ENCODE data around the gene DNAH8. TPM values are rescaled to one million over a fixed set of nuclear protein-coding genes. Genes with fewer than 3 reads are reported as not detected.

DNAH8 gene
- total RNA-seq, 2 experiments from 2014 or later, result 0.03 TPM; not detected in 1

DNA sequence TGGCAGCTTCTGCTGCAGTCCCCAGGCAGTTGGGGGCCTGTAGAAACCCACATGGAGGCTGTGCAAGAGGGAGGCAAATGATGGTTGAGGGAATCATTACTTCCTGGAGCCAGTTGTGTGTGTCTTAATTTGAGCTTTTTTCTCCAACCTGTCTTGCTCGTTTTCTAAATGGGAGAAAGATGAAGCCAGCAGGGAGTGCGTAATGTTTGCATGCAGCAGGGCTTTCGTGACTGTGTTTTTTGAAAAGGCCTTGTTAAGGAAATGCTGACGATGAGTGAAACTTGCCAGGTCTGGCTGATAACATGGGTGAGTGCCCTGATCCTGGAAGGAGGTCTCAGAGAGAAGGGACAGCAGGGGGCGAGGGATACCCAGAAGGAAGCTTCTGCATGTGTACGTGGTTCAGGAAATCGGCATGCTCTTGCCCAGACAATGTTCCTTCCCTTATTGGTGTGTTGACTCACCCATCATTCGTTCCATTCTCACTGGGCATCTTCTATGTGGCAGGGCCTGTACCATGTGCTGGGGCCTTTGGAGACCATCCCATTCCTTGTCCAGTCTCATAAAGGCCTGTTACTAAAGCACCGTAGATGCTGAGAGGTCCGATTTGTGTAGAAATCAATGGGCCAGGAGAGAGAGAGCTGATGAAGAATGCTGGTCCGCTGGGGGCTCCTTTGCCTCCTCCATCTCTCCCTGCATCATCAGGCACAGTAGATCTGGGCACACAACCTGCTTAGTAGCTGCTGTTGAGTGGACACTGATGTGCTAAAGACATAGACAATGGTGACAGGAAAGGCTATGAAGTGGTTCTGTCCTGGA lies 360.9 kb downstream of the DNAH8 start:
- H3K27me3 Mint-ChIP-seq, result no peaks in the 10 kb centered on the region
- Histone ChIP-seq H3K27ac (ENCODE audit: low read depth in 1 of 2, low read length in 2 of 2) (no peak overlapping the region), H3K27me3 (ENCODE audit: control insufficient read depth in 1 of 2, insufficient read depth in 2 of 2, low read length in 2 of 2) (no peaks in the 10 kb centered on the region), H3K36me3 (ENCODE audit: insufficient read depth, low read length) (no peaks in the 10 kb centered on the region), H3K9me3 (ENCODE audit: control insufficient read depth in 1 of 2, insufficient read depth in 1 of 2, low read length in 2 of 2) (no peaks in the 10 kb centered on the region), H3K4me1 (ENCODE audit: insufficient read depth, low read length) (no peaks in the 10 kb centered on the region), H3K4me3 (ENCODE audit: low read length) (no peak overlapping the region)
- ChIA-PET CTCF (no interaction called here), POLR2A (no interaction called here)
- DNase-seq, result no peak
- H3K27ac Mint-ChIP-seq, result no peak overlapping the region
- TF ChIP-seq, protein P1, sequence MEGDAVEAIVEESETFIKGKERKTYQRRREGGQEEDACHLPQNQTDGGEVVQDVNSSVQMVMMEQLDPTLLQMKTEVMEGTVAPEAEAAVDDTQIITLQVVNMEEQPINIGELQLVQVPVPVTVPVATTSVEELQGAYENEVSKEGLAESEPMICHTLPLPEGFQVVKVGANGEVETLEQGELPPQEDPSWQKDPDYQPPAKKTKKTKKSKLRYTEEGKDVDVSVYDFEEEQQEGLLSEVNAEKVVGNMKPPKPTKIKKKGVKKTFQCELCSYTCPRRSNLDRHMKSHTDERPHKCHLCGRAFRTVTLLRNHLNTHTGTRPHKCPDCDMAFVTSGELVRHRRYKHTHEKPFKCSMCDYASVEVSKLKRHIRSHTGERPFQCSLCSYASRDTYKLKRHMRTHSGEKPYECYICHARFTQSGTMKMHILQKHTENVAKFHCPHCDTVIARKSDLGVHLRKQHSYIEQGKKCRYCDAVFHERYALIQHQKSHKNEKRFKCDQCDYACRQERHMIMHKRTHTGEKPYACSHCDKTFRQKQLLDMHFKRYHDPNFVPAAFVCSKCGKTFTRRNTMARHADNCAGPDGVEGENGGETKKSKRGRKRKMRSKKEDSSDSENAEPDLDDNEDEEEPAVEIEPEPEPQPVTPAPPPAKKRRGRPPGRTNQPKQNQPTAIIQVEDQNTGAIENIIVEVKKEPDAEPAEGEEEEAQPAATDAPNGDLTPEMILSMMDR (IDR thresholded peaks at IDR 0.05), result no peak
- no peak for ATAC-seq (ENCODE audit: poor library complexity)
- no peaks in the 10 kb centered on the region for H3K9me3 Mint-ChIP-seq
- no peaks in the 10 kb centered on the region for H3K36me3 Mint-ChIP-seq (ENCODE audit: low read depth)
- H3K4me1 Mint-ChIP-seq (ENCODE audit: low read depth), result no peaks in the 10 kb centered on the region
- no peak overlapping the region for H3K4me3 Mint-ChIP-seq
- intact Hi-C loops (cut with DNase I, micrococcal nuclease), result no loop called here

DNA sequence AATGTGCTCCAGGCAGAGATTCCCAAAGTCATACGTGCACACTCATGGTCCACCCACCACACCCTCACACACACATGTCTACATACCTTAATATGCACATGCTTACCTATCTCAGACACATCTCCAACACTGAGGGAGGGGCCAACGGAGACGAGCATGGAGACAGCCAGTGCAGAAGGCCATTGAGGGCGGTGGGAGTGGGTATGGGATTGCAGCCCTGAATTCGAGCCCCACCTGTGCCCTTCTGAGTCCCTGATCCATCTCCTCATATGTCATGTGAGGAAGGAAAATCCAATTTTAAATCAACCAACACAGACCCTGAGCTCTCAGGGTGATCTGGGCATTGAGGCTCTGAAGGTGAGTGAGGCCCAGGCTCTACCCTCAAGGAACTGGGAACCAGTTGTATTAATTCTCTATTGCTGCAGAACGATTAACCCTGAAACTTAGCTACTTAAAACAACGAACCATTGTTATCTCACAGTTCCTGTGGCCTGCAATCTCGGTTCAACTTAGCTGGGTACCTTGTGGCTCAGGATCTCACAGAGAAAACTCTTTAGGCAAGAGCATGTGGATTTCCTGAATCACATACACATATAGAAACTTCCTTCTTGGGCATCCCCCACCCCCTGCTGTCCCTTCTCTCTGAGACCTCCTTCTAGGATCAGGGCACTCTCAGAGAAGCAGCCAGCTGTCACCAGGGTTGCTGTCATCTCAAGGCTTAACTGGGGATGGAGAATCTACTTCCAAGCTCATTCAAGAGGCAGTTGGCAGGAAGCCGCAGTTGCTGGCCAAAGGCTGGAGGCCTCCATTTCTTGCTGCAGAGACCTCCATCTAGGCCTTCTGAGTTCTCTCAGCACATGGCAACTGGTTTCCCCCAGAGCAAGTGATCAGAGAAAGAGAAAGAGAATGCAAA lies 361.8 kb downstream of the DNAH8 start:
- no peak for ATAC-seq (ENCODE audit: poor library complexity)
- Mint-ChIP-seq H3K27me3 (no peaks in the 10 kb centered on the region), H3K9me3 (no peaks in the 10 kb centered on the region), H3K36me3 (ENCODE audit: low read depth) (no peaks in the 10 kb centered on the region), H3K27ac (no peak overlapping the region), H3K4me1 (ENCODE audit: low read depth) (no peaks in the 10 kb centered on the region), H3K4me3 (no peak overlapping the region)
- Histone ChIP-seq H3K9me3 (ENCODE audit: control insufficient read depth in 1 of 2, insufficient read depth in 1 of 2, low read length in 2 of 2) (no peaks in the 10 kb centered on the region), H3K4me3 (ENCODE audit: low read length) (no peak overlapping the region), H3K36me3 (ENCODE audit: insufficient read depth, low read length) (no peaks in the 10 kb centered on the region), H3K27ac (ENCODE audit: low read depth in 1 of 2, low read length in 2 of 2) (no peak overlapping the region), H3K4me1 (ENCODE audit: insufficient read depth, low read length) (no peaks in the 10 kb centered on the region), H3K27me3 (ENCODE audit: control insufficient read depth in 1 of 2, insufficient read depth in 2 of 2, low read length in 2 of 2) (no peaks in the 10 kb centered on the region)
- no peak for DNase-seq
- ChIA-PET CTCF (no interaction called here), POLR2A (interaction anchor here (0.6 kb wide), 1 partner anchor 180 kb away, joined by 3 read pairs; no protein-coding TSS in a partner anchor)
- TF ChIP-seq, protein P1 (IDR thresholded peaks at IDR 0.05), result no peak
- intact Hi-C loops (cut with DNase I, micrococcal nuclease), result no loop called here

DNA sequence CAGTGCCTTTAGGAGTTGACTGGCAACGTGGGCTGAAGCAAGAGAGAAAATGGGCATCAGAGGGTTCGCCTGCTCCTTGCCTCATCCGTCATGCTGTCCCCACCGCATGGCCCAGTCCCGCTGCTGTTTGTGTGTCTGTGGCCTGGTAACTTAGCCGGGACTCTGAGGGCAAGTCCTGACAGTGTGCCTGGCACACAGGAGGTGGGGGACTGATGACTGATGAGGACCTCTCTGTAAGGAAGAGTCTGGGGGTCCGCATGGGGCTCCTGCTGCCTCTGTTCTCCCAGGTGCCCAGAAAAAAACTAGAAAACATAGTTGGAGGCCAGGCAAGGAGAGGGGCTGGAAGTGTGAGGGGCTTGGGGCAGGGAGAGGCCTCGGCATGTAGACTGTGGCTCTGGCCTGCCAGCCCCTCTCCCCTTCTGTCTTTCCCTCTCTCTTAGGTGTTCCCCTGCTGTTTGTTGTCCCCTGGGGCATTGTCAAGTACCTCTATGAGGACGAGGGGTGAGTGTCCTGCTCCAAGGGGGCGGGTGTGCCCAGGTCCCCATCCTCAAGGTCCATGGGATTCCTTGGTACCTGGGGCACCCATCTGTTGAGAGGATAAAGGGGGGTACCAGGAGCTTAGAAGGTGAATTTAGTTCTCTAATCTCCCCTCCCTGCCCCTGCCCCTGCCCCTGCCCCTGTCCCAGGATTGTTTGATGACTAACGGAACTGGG lies 362.9 kb downstream of the DNAH8 start:
- no peaks in the 10 kb centered on the region for H3K4me1 ChIP-seq (ENCODE audit: insufficient read depth, low read length)
- POLR2A ChIA-PET, result no interaction called here
- Mint-ChIP-seq H3K27ac (no peak overlapping the region), H3K4me3 (no peak overlapping the region), H3K27me3 (no peaks in the 10 kb centered on the region), H3K9me3 (no peaks in the 10 kb centered on the region), H3K4me1 (ENCODE audit: low read depth) (no peaks in the 10 kb centered on the region), H3K36me3 (ENCODE audit: low read depth) (no peaks in the 10 kb centered on the region)
- no peak overlapping the region for H3K27ac ChIP-seq (ENCODE audit: low read depth in 1 of 2, low read length in 2 of 2)
- DNase-seq (no peak), ATAC-seq (ENCODE audit: poor library complexity) (no peak)
- H3K4me3 ChIP-seq (ENCODE audit: low read length), result no peak overlapping the region
- TF ChIP-seq, protein P1 (IDR thresholded peaks at IDR 0.05), result no peak
- CTCF ChIA-PET, result no interaction called here
- intact Hi-C loops (cut with DNase I, micrococcal nuclease), result no loop called here
- H3K9me3 ChIP-seq (ENCODE audit: control insufficient read depth in 1 of 2, insufficient read depth in 1 of 2, low read length in 2 of 2), result no peaks in the 10 kb centered on the region
- no peaks in the 10 kb centered on the region for H3K27me3 ChIP-seq (ENCODE audit: control insufficient read depth in 1 of 2, insufficient read depth in 2 of 2, low read length in 2 of 2)
- no peaks in the 10 kb centered on the region for H3K36me3 ChIP-seq (ENCODE audit: insufficient read depth, low read length)

All from CD4-positive, alpha-beta T cell (primary cell).